Activated CD4-positive, CD25-positive, alpha-beta regulatory T cell treated with anti-CD3 and anti-CD28 coated beads, Interleukin-2, amount 50 U/mL, for 24 hours (primary cell): ENCODE measurements around the gene BANK1.
"Not testable (repeated sequence)": the region's sequence is repeated elsewhere in the genome, so short reads cannot be mapped to it uniquely, and the experiment has no call there.

Experiments
- ATAC-seq, 2 donors: fragments of 150-1000 bp; cut with Tn5 transposase; one replicate each; pipeline ENCODE4 v1.10.0; 2021; ENCODE audit warnings: mild to moderate bottlenecking in 1 of 2, moderate library complexity in 1 of 2

The BANK1 gene

DNA sequence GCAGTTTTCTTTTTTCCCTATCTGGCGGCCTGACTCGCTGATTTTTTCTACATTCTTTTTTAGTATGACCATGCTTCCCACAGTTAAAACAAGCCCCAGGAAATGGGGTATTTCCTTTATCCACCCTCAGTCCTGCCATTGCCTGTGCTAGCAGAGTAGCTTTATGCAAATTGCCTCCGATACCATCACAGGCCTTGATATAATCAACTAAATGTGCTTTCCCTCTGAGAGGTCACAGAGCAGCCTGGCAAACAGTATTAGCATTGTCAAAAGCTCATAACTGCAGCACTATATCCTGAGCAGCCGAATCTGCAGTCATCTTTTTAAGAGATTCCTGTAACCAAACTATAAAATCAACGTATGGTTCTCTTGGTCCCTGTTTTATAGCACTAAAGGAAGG is 115.0 kb downstream of the BANK1 start:
- ATAC-seq: not testable (repeated sequence)

DNA sequence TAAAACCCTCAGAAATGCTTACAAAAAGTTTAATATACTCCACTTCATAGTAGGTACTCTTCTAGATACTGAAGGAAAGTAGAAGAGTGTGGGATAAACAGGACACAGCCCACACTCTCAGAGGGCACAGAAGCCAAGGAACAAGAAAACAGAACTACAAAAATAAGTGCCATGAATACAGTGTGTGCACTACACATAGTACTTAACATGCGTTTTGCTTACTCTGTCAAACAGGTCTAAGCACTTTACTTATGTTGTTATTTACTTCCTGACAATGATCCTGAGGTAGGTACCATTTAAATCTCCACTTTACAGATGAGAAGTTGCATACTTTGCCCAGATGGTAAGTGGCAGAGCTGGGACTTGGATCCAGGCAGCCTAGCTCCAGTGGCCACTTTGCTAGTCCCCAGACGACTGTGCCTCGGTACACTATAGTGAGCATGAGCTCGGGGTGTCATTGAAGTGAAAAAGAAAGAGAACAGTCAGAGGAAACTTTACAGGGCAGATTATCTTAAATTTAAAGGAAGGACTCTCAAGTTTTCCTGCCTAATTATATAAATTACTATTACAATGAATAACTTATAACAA is 120.3 kb downstream of the BANK1 start:
- ATAC-seq: no peak

DNA sequence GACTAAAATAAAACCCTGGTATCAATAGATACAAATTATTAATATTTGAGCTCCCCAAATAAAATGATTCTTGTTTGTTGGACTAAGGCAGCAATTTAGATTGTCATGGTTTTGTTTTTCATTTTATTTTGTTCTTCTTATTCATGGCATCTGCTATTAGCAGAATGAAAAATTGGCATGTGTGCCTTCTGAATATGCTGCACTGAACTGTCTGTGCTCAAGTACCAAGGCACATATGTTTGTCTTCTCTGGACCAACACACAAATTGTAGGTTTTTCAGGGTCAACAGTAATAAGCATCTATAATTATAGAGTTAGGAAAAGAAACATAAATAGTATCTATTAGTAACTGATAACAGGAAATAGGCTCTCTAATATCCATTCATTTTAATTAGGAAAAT is 121.1 kb downstream of the BANK1 start:
- no peak for ATAC-seq

DNA sequence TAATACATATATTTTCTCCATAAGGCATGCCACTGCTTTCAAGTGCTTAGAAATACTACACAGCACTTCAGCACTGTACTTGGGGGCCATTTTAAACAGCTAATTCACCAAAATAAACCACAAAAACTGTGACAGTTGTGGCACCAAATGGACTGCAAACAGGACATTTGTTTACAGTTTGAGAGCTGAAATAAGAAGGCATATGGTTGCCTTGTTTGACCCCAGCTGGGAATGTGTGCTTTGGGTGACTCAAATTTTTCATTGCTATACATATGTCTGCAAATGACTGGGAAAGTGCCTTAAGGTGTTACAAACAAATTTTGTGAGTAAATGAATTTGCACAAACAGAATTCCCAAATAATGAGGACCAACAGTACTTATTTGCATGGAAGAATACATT is 124.2 kb downstream of the BANK1 start:
- ATAC-seq: no peak

DNA sequence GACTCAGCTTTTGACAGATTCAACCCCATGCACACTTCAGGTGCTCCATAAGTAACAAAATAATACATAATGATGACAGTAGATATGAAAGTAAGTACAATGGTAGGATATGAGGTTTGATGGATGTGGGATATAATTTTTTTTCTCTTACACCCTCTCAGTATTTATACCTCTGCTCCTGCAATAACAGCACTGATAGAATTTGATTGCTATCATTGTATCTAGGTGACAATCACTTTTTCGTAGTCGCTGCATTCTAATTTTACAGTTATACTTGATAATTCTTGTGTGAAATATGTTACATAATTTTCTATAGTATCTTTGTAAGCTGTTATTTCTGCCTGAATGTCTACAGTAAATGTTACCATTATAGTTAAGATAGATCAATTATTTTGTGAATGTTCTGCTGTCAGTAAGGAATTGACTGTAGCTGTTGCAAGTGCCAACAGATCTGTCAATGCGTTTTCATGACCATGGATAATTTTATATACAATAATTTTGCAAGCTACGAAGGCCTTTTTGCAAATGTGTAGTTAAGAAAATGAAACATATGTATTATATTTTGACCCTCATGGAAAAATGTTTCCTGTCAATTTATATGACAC is 128.9 kb downstream of the BANK1 start:
- ATAC-seq: no peak

DNA sequence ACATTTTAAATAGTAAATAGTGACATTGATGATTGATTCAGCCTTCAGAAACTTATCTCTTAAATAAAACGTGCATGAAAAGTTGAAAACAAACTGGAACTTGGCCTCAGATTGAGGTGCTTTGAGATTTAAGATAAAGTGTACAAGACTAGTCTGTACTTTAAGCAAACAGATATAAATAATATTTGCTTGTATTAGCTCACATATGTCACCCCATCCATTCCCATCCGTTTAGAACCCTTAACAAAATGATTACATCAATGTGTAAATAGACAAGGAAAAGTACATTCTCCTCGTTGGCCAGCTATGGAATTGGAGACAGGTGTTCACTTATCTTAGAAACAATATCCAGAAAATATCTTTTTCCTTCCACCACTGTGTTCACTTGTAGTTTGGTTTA is 130.8 kb downstream of the BANK1 start:
- ATAC-seq: no peak

DNA sequence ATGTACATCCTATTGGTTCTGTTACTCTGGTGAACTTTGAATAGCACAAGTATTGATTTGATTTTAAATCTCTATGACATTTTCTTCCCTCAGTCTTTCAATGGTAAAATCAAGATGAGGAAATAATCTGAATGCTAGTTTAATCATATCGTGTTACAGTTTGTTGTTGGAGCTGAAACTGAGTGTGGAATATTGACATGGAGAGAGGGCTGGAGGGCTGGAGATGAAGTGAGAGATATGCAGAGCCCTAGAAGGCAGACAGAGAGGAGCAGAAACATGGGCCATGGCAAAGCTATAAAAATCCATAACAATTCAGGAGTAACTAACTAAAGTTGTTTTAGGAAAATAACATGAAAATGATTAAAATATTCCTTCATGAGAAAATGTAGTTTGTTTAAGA is 141.1 kb downstream of the BANK1 start:
- no peak for ATAC-seq

DNA sequence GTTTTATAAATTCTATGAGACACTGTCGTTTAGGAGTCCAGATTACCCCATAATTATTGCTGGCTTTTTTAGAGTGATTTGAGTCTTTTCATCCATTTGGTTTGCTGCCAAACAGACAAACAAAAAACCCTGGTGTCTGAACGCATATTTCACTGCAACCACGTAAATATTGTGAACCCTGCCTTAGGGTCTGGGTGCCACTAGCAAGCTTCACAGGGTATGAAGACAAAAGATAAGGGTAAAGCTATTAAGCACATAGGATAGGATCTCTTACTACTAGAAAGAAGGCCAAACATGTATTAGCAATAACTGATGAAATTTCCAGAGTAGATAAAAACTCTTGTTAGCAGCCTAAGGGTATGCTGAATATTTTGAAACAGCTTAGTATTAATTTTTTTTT is 143.3 kb downstream of the BANK1 start:
- no peak for ATAC-seq

DNA sequence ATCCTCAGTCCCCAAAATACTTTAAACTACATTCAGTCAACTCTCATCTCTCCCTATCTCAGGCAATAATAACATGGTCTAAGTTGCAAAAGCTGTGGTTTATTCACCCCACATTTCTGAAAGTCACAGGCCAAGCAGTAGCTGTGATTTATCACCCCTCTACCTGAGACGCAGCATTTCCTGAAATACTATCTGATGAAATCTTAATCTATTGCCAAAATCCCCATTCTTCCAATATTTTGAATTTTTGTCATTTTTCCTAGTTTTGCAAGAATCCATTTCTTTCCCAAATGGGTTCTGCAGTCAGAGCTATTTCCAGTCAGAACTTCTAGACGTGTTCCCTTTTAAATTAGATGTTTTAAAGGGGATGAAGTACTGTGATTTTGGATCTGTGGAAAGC is 148.3 kb downstream of the BANK1 start:
- no peak for ATAC-seq

DNA sequence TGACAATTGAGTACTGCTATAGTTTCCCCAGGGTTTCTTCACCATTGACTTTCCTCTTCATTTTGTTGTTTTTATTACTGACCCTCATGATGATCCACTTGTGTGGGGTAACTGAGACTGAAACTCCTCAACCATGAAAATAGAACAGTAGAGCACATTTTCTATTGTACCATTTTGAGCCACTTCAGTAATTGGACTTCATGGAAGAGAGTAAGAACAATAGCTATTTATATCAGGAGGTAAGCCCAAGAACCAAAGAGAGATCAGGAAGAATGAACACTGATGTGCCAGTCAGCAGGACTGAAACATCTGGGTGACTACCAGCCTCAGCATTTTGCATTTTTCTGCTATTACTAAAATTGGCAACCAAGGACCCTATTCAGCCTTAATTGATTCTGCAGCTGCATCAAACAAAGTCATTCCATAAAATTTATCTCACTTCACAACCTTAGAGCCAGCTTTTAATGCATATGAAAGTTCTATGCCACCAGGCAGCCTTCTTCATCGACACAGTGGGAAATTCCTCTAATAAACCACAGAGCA is 151.4 kb downstream of the BANK1 start:
- ATAC-seq: no peak

DNA sequence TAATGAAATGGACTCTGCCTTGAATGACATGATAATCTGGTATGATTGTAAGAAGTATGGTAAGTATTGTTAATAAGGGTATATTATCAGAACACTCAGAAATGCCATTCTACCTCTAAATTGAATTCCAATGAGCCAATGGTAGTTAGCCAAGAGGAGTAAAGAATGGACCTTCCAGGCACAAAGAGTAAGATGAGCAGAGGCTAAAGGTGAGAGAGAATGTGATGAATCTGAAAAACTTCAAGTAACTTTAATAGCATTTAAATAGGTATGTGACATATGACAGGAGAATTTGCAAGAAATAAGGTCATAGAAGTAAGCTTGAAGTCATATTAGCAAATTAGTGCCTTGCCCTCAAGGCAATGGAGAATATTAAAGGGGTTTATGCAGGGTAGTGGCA is 152.4 kb downstream of the BANK1 start:
- no peak for ATAC-seq

DNA sequence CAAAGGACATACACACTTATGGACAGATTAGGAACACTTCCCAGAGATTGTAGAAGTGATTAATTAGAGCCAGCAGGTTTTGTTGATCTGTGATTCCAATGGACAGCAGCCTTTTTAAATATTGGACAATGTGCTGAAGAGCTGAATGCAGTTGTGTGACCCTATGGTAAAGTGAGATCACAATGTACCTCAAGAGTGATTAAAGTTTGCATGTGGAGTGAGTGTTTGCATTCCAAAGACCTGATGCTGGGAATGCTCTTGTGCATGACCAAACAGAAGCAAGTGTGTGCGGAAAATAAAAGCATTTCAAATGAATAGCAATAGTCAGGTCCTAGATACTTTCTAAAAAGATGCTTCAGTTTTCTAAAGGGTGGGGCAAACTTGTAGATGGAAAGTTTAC is 154.1 kb downstream of the BANK1 start:
- ATAC-seq: no peak

DNA sequence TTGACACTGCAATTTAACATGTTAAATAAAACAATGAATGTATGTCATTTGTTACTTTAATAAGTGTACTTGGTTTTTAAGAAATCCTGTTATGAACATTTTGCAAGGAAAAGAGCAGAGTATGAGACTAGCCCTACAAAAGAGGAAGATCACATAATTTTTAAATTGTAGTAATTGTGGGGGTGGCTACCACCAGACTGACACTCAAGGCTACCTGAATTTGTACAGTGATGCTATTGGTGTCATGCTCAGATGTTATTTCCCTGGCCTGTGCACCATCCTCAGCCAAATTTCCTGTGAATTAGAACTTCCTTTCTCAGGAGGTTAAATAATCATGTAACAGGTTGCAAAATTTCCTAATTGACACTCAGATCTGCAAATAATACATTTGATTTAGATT is 157.5 kb downstream of the BANK1 start:
- no peak for ATAC-seq

DNA sequence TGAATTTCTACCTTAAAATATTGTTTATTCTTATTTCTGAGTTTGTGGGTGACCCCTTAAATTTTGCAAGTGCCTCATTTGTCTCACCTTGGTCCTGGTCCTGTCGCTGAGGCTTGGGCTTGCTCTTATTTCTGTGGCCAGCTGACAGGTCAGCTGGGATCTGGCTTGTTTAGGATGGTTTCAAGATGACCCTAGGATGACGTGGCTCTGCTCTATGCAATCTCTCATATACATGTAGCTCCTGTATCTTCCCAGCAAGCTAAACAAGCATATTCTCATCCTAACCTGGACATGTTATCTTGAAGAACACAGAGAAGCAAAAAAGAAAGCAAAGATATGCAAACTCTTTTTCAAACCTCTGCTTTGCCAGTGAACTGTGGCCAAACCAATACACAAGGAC is 158.4 kb downstream of the BANK1 start:
- no peak for ATAC-seq

DNA sequence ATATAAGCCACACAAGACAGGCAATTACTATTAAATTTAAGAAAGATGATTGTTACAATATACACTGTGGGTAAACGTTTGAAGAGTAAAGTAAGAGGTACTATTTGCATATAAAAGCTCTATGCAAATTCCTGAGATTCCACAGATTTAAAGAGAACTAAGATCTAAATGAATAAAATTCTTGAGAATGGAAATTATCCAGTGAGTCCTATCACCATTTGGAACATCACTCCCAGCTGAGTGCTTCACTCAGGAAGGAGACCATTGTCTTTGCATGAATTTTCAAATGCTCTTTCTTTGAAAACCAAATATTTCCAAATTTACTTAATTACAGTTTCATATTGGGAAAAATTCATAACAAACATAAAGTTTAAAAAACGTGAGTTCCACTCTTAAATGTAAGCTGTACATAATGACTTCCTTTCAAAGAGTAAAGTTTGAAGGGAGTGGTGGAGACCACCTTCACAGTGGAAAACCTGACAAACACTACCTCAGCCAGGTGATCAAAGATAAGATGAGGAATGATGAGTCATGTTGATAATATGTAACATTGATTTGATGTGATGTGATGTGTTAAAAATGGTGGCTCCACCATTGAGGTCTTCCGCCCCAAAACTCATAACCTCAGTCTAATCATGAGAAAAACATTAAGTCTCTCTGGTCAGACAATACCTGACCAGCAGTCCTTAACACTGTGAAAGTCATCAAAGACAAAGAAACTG is 159.9 kb downstream of the BANK1 start:
- no peak for ATAC-seq

DNA sequence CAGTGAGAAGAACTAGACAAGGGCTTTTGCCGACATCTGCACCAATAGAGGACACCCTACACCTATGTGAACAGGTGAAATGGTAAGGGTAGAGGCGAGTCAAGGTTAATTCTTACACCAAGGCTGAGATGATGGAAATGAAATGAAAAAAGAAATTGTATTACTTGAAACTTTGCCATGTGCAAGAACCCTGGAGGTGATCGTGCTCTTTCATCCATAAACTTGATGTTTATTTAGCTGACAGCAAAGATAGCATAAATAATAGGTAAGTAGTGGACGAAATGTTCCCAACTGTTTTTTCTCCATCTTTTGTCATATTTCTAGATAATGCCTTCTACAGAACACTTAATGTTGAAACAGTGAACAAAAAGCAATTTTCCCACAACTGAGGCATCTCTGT is 162.5 kb downstream of the BANK1 start:
- no peak for ATAC-seq

DNA sequence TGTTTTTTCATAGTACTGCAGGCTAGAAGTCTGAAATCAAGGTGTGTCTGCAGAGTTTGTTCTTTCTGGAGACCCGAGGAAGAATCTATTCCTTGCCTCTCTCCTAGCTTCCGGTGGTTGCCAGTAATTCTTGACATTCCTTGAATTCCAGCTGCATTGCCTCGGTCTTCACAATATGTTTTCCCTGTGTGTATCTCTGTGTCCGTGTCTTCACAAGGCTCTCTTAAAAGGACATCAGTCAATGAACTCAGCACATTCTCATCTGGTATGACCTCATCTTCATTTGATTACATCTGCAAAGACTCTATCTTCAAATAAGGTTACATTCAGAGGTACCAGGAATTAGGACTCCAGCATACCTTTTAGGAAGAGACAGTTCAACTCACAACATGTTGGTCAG is 163.4 kb downstream of the BANK1 start:
- no peak for ATAC-seq

DNA sequence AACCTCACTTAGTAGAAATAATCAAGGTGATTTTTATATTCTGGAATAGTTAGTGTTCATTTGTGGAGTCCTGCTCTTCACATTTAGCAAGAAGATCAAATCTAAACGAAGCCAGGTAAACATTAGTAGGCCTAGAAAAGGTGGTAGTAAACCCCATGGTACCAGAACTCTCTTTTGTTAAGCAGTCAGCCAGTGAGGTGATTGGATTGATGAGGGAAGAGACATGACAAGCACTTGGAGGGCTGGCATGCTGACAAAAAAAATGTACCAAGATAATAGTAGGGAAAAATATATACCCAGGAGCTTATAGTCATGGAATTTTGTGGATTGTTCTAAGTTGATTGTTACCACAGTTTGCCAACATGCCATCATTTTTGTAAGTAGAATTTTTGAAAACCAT is 163.8 kb downstream of the BANK1 start:
- no peak for ATAC-seq

DNA sequence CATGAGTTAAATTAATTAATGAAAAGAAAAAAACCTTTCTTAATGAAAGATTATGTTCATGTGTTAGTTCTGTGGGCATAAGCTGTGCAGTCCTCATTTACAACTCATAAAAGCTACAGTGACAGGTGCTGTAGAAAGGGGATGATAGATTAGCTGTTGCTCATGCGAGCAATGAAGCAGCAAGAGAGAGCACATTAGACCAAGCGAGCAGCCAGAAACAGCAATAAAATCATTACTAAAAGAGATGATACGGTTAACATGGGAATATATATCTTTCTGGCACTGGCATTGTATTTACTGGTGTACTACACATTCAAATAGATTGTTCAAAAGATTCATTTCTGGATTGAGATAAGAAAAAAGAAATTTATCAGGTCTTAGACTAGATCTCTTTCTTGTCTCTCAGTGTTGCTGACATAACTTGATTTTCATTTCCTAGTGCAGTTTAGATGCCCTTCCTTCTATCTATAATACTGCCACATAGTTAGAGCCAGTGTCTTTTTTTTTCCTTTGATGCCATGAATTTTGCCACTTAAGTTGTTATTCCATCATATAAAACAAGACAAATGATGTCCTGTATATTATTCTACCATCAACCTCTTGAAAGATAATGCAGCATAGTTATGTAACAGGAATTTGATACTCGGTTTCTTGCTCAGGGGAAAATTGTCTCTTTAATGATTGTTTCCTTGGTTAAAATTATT is 164.6 kb downstream of the BANK1 start:
- ATAC-seq: no peak

DNA sequence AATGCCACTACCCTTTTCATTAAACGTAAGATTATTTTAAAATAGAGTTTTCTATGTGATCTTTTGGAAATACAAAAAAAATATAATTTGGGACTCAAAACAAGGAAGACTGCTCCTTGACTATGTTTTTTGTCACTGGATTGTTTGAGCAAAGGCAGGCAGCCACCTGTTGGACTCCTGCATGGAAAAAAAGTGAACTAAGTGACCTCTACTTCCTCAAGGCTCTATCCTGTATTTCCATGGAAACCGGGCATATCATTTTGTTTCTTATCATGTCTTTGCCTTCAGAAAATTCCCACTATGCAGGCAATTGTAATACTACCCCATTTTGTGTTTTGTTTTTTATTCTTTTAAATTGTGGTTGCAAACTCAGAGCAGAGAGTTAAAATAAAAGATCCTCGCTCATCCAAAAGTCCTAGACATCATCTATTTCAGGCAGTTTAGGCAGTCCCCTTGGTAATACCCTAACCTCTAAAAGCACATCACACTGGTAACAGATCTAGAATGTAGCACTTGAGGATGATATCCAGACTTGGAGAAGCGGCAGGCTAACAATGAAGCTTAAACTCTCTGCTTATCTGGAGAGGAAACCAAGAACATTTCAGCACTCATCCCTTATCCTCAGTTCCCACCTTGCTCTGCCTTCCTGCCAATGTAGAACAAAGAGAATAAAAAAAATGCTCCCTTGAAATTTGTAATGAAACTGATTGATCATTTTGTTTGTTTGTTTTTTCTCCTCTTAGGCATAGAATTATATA is 165.7 kb downstream of the BANK1 start:
- no peak for ATAC-seq

DNA sequence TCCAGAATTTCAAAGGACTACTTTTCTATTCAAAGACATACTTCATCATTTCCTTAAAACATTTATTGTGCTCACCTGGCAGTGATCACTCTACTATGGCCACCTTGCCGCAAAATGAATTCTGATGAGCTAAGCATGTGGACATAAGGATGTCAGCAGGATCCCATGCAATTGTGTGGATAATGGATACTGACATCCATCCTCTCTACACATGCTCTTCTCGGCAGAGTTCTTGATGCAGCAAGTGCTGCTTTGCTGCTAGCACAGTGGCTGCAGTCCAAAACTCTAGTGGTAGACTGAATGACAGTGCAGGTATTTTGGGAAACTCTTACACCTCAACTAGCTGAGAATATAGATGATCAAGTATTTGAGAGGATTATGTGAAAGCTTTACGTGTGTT is 168.0 kb downstream of the BANK1 start:
- no peak for ATAC-seq

DNA sequence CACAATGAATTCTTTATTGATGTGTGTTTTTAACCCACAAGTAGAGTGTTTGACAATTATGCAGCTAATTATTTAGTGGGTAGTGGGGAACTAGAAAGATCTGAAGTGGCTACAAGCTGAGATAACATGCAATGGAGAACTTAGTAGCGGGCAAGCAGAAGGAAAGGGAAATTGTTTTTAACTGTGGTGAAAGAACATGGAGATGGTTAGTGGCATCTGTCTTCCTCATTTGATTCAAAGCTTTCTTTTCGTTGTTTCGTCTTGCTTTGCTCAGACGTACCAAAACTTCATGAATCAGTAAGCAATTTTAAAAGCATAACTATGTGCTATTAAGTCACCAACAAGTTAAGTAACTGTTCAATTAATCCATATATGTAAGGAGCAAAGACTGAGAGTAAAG is 169.9 kb downstream of the BANK1 start:
- no peak for ATAC-seq

DNA sequence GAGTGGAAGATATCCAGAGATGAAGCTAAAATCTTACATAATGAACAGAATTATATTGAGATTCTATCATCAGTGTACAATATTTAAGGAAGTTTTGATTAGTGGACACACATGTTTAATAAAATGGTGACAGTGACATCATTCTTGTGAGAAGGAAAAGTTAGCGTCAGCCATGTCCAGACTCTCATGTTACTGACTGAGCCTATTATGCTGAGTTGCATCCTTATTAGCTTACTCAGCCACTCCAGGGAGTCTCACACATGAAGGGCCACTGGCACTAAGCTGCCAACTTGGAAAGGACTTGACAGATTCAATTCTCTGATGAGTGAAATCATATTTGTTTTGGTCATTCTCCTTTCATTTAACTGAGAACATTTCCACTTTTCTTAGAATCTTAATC is 170.6 kb downstream of the BANK1 start:
- no peak for ATAC-seq
